Dermis lymphatic vessel endothelial cell (primary cell): ENCODE results near the gene VMP1. TPM values are rescaled to one million over a fixed set of nuclear protein-coding genes. Genes with fewer than 3 reads are reported as not detected.

ENCODE experiments used
- total RNA-seq: library from RNA; depleted of rRNA; stranded (reverse); fragments of >200 nt; gene quantifications from 2 replicates; pipeline ENCODE4 v1.2.1, GENCODE V29; 2014

Gene VMP1
- 121 and 144 TPM in 2 replicates for total RNA-seq

DNA sequence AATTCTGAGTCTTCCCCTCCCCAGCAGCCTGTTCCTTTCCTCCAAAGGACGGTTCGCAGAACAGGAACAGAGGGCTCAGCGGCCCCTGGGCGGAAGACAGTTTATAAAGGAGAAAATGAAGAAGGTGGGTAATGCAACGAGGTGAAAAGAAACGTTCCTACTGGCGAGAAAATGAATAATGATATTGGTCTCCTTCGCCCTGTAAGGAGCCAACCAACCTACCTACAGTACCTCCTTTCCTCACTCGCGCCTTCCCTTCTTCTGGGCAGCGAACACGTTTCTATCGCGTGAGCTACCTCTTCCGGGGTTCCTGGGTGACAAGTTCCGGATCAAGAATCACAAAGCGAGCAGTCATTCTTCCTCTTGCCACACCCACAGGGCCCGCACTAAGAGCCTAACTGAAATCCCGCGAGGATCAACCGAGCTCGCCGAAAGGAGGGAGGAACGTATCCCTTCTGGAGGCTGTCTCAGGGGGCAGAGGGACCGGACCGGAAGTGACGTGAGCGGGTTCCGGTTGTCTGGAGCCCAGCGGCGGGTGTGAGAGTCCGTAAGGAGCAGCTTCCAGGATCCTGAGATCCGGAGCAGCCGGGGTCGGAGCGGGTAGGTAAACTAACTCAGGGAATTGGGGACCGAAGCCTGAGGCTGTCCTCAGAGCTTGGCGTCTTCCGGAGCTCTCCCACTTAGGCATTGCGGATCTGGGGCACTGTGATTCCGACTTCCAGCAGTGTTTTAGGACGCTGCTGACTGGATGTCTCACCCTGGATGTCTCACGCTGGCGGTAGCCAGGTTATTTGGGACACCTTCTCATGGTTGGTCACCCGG lies at the start of gene VMP1, which contains the start of gene PTRH2:
TSS of gene VMP1 (plus strand) at position 506 of the 822 bp plus-strand sequence. CDS start 23,793 bp downstream, outside the sequence.
TSS of gene PTRH2 (minus strand) at position 282 of the 822 bp plus-strand sequence. CDS start 9,452 bp downstream, outside the sequence.

Other genes starting within 250 kb of the VMP1 start
- gene DHX40, start 142.0 kb upstream of the VMP1 start, total RNA-seq: 56.2 and 68.4 TPM in 2 replicates
- gene CLTC, start 87.8 kb upstream of the VMP1 start, total RNA-seq: 419 and 513 TPM in 2 replicates
- 33.5 and 35.0 TPM in 2 replicates for gene PTRH2, start 224 bp upstream of the VMP1 start, total RNA-seq
- 6.5 and 7.1 TPM in 2 replicates for gene TUBD1, start 185.3 kb downstream of the VMP1 start, total RNA-seq
- 22.8 and 22.9 TPM in 2 replicates for gene RPS6KB1, start 185.5 kb downstream of the VMP1 start, total RNA-seq